Measurements from ENCODE around the gene RAB28. TPM values are rescaled to one million over a fixed set of nuclear protein-coding genes. Genes with fewer than 3 reads are reported as not detected.

RAB28 gene
- total and polyA plus RNA-seq, 9 of the 15 experiments (the other 6 are each of a cell fraction or from before 2014, with no cell fraction given) = 6.7 to 40.4 (median 23.0) TPM

DNA sequence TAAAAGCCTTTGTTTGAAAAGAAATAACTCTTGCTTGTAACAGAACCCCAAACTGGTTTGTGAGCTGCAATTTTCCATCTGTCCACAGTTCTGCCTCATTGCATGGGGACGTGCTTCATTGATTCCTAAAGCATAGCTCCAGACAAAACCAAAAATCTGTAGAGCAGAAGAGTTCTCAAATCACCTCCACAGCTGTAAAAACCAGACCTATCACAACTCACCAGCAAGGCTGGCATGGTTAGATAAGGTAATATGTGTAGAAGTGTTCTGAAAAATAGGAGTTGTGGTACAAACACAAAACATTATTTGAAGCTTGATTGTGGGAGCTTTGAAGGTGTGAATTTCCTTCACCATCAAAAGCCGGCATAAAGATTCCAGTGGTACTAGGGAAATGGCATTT, 12.5 kb upstream of the RAB28 start (continued):
- TF ChIP-seq STAT5A (IDR thresholded peaks at IDR 0.05; ENCODE audit: borderline replicate concordance, low read length) (peak; percentile 54), ZNF407 (IDR thresholded peaks at IDR 0.05; ENCODE audit: low read depth) (no peak), MCM5 (IDR thresholded peaks at IDR 0.05; ENCODE audit: low read depth) (no peak), JUNB (CRISPR knock-in tag; conservative IDR thresholded peaks at IDR 0.05) (no peak), TCF3 (CRISPR knock-in tag; IDR thresholded peaks at IDR 0.05) (peak; percentile 80), CTBP1 (IDR thresholded peaks at IDR 0.05; ENCODE audit: borderline replicate concordance) (no peak), SFPQ (IDR thresholded peaks at IDR 0.05; ENCODE audit: low read depth, low read length) (no peak), WHSC1 (IDR thresholded peaks at IDR 0.05; ENCODE audit: low read length) (no peak), ARNT (IDR thresholded peaks at IDR 0.05) (no peak), PML (IDR thresholded peaks at IDR 0.05; ENCODE audit: low read length) (peak; percentile 44; the same call in 1 of the 2 replicates), HOXB6 (CRISPR knock-in tag; IDR thresholded peaks at IDR 0.05; ENCODE audit: borderline replicate concordance) (no peak), KLF16 (IDR thresholded peaks at IDR 0.05) (peak; percentile 39; the same call in 1 of the 2 replicates), ZBTB8A (IDR thresholded peaks at IDR 0.05; ENCODE audit: partially characterized antibody) (no peak), DMBX1 (CRISPR knock-in tag; IDR thresholded peaks at IDR 0.05; ENCODE audit: borderline replicate concordance) (no peak), ZNF165 (CRISPR knock-in tag; IDR thresholded peaks at IDR 0.05; ENCODE audit: borderline replicate concordance) (no peak), HMGN3 (IDR thresholded peaks at IDR 0.05; ENCODE audit: borderline replicate concordance, extremely low read depth, insufficient read length, low read depth, low read length) (no peak), GABPA (tag; conservative IDR thresholded peaks at IDR 0.05; ENCODE audit: low read depth) (no peak), NRF1 (conservative IDR thresholded peaks at IDR 0.05 in 1 of 2, IDR thresholded peaks at IDR 0.05 in 1 of 2) (no peak)
